ENCODE measurements around the gene CAMTA2. TPM values are rescaled to one million over a fixed set of nuclear protein-coding genes. Genes with fewer than 3 reads are reported as not detected.

The CAMTA2 gene, protein sequence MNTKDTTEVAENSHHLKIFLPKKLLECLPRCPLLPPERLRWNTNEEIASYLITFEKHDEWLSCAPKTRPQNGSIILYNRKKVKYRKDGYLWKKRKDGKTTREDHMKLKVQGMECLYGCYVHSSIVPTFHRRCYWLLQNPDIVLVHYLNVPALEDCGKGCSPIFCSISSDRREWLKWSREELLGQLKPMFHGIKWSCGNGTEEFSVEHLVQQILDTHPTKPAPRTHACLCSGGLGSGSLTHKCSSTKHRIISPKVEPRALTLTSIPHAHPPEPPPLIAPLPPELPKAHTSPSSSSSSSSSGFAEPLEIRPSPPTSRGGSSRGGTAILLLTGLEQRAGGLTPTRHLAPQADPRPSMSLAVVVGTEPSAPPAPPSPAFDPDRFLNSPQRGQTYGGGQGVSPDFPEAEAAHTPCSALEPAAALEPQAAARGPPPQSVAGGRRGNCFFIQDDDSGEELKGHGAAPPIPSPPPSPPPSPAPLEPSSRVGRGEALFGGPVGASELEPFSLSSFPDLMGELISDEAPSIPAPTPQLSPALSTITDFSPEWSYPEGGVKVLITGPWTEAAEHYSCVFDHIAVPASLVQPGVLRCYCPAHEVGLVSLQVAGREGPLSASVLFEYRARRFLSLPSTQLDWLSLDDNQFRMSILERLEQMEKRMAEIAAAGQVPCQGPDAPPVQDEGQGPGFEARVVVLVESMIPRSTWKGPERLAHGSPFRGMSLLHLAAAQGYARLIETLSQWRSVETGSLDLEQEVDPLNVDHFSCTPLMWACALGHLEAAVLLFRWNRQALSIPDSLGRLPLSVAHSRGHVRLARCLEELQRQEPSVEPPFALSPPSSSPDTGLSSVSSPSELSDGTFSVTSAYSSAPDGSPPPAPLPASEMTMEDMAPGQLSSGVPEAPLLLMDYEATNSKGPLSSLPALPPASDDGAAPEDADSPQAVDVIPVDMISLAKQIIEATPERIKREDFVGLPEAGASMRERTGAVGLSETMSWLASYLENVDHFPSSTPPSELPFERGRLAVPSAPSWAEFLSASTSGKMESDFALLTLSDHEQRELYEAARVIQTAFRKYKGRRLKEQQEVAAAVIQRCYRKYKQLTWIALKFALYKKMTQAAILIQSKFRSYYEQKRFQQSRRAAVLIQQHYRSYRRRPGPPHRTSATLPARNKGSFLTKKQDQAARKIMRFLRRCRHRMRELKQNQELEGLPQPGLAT
- total RNA-seq, result 10 to 100 TPM; 13.6 to 24.8 TPM
- polyA plus RNA-seq (2013, experiment 1 of 2), result 14.6 TPM
- 14.7 TPM for polyA plus RNA-seq (2013, experiment 2 of 2)
- long read RNA-seq, experiment 1, partial matches to known transcripts, result 4 of 7 reads
- long read RNA-seq, experiment 1, other reads (novel, unspliced or antisense), result 2 of 7 reads
- long read RNA-seq, experiment 2, partial matches to known transcripts, result 9 of 19 reads
- long read RNA-seq, experiment 2, other reads (novel, unspliced or antisense), result 10 of 19 reads
- long read RNA-seq, experiment 3, partial matches to known transcripts, result 3 of 9 reads
- long read RNA-seq, experiment 3, other reads (novel, unspliced or antisense), result 5 of 9 reads
- long read RNA-seq, experiment 4, partial matches to known transcripts, result 1 of 1 reads
- long read RNA-seq, experiment 4, other reads (novel, unspliced or antisense), result 0 of 1 reads

DNA sequence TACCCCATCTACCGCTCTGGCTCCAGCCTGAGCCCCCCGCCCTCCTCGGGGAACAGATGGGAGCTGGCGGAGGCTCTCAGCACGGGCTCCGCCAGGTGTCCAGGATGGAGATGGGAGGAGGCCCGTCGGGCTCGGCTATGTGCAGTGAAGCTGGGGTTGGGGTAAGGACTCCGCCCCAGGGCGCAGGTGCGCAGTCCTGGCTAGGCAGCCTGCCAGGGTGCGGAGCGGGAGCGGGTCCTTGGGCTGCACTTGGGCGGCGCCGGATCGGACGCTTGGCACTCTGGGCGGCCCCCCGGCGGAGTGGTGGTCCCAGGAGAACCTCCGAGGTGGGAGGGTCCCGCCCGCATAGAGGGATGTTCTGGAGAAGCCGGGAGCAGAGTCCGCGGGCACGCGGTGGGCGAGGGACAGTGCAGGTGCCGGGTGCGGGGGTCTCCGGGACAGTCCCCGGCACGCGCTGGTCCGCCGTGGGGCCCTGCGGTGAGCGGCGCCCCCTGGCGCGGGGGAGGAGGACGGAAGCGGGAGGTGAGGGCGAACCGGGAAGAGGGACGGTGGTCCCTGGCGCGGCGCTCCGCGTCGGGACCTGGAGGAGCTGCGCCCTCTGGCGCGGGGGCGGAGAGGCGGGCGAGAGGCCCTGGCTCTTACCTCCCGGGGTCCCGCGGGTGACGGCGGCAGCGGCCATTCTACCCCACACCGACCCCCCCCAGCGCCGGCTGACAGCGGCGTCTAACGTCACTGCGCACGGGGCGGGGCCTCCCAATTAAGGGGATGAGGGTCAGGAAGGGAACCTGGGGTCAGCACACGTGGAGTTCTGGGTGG is at the start of gene CAMTA2:
CAMTA2 (minus strand) TSS at position 725 of the 816 bp plus-strand sequence. CDS start 1,453 bp downstream, outside the sequence.
- DNase-seq, result peak; percentile 94
- peak within 1 kb of the TSS; percentile 23 for H3K9ac ChIP-seq (ENCODE audit: extremely low read depth, low read length, poor library complexity, severe bottlenecking)
- WGBS, 2 experiments (ENCODE audit: insufficient coverage in 1 of 2, insufficient read length in 1 of 2), result 2 to 4% methylated on average over 19 to 78 of the region's 78 CpGs
- no peak within 1 kb of the TSS for H3K27ac Mint-ChIP-seq
- peaks cover 3% of the 10 kb centered on the region for H3K36me3 Mint-ChIP-seq (ENCODE audit: low read depth)
- H3K27ac ChIP-seq (ENCODE audit: low read depth, low read length), result no peak within 1 kb of the TSS
- H3K36me3 ChIP-seq (ENCODE audit: control insufficient read depth, insufficient read depth, low read length), result no peaks in the 10 kb centered on the region
- peaks cover 12% of the 10 kb centered on the region for H3K27me3 ChIP-seq (ENCODE audit: control insufficient read depth, insufficient read depth, low read length, poor library complexity, severe bottlenecking)
- TF ChIP-seq CTCF (conservative IDR thresholded peaks at IDR 0.05), result peak; percentile 79
- peaks cover 43% of the 10 kb centered on the region for H3K27me3 Mint-ChIP-seq (ENCODE audit: insufficient read depth)
- H3K4me1 ChIP-seq (ENCODE audit: control insufficient read depth, insufficient read depth, low read length), result no peaks in the 10 kb centered on the region
- no peaks in the 10 kb centered on the region for H3K9me3 Mint-ChIP-seq
- peak within 1 kb of the TSS; percentile 74 for H3K4me3 Mint-ChIP-seq
- H3K9me3 ChIP-seq (ENCODE audit: control insufficient read depth, low read length), result no peaks in the 10 kb centered on the region
- H3K4me3 ChIP-seq (ENCODE audit: low read length), result peak within 1 kb of the TSS; percentile 80
- peaks cover 17% of the 10 kb centered on the region for H3K4me1 Mint-ChIP-seq

DNA sequence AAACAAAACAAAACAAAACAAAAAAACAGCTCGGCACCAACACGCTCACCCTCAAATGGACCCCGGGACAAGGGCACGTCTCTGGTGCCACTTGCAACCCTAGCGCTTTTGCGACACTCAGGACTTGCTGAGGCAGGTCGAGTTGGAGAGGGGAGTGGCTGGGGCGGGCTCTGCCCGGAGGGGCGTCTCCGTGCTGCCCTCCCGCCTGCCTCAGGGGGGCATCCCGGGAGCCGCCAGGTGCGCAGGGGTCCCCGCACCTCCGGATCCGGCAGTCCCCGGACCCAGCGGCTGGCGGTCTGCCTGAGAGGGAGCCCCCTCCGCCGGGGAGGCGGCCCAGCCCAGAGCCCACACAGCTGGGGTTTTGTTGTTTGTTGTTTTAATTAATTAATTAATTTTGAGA is 47.8 kb upstream of the CAMTA2 start, which contains the start of gene SLC52A1:
SLC52A1 (minus strand) TSS at position 112 of the 400 bp plus-strand sequence. CDS start 820 bp downstream, outside the sequence.
- peak; percentile 12 for TF ChIP-seq CTCF (conservative IDR thresholded peaks at IDR 0.05)

More for the DNA sequence above, 47.8 kb upstream of the CAMTA2 start, which contains the start of gene SLC52A1:
- no peaks in the 10 kb centered on the region for H3K4me1 ChIP-seq (ENCODE audit: control insufficient read depth, insufficient read depth, low read length)
- no peaks in the 10 kb centered on the region for H3K36me3 Mint-ChIP-seq (ENCODE audit: low read depth)
- H3K36me3 ChIP-seq (ENCODE audit: control insufficient read depth, insufficient read depth, low read length), result no peaks in the 10 kb centered on the region
- no peaks in the 10 kb centered on the region for H3K27me3 ChIP-seq (ENCODE audit: control insufficient read depth, insufficient read depth, low read length, poor library complexity, severe bottlenecking)
- peaks cover 54% of the 10 kb centered on the region for H3K27me3 Mint-ChIP-seq (ENCODE audit: insufficient read depth)
- no peaks in the 10 kb centered on the region for H3K4me1 Mint-ChIP-seq
- peak; percentile 81 for DNase-seq
- no peak within 1 kb of the TSS for H3K9ac ChIP-seq (ENCODE audit: extremely low read depth, low read length, poor library complexity, severe bottlenecking)
- no peak within 1 kb of the TSS for H3K4me3 ChIP-seq (ENCODE audit: low read length)
- H3K9me3 Mint-ChIP-seq, result no peaks in the 10 kb centered on the region
- peak within 1 kb of the TSS; percentile 5 for H3K4me3 Mint-ChIP-seq
- 33 to 42% methylated on average over 15 to 24 of the region's 24 CpGs for WGBS, 2 experiments (ENCODE audit: insufficient coverage in 1 of 2, insufficient read length in 1 of 2)
- no peaks in the 10 kb centered on the region for H3K9me3 ChIP-seq (ENCODE audit: control insufficient read depth, low read length)
- no peak within 1 kb of the TSS for H3K27ac ChIP-seq (ENCODE audit: low read depth, low read length)
- H3K27ac Mint-ChIP-seq, result no peak within 1 kb of the TSS
